Kidney (tissue), 14 donors: ENCODE data around the gene ST3GAL5. TPM values are rescaled to one million over a fixed set of nuclear protein-coding genes. Genes with fewer than 3 reads are reported as not detected.
"Not testable (repeated sequence)": the region's sequence is repeated elsewhere in the genome, so short reads cannot be mapped to it uniquely, and the experiment has no call there.

Experiments used
- DNase-seq, 5 donors: peaks; one replicate each; pipeline ENCODE4 v3.0.0-alpha.2; 2013 to 2020
- FAIRE-seq: peaks from 2 replicates; lab custom pipeline; 2012; peaks lifted over from hg19 to GRCh38; lab: Jason Lieb, UNC
- H3K27ac ChIP-seq, 2 donors: one replicate each; pipeline ENCODE4 v1.7.0; 2013; ENCODE audit warnings: low read depth in 2 of 2, low read length in 2 of 2, inconsistent platforms in 1 of 2
- H3K27me3 ChIP-seq: one replicate; pipeline ENCODE4 v1.7.1; 2013; ENCODE audit warnings: low read length, inconsistent platforms; ENCODE audit not compliant: control insufficient read depth, insufficient read depth
- H3K36me3 ChIP-seq, 3 donors: one replicate each; pipeline versions ENCODE4 v1.7.0 to v1.7.1; 2013; ENCODE audit warnings: low read length in 3 of 3, control low read depth in 1 of 3, inconsistent platforms in 1 of 3; ENCODE audit not compliant: insufficient read depth in 3 of 3, control insufficient read depth in 2 of 3
- H3K4me1 ChIP-seq, 3 donors: one replicate each; pipeline versions ENCODE4 v1.7.0 to v1.7.1; 2013; ENCODE audit warnings: low read length in 3 of 3, inconsistent platforms in 1 of 3, low read depth in 1 of 3; ENCODE audit not compliant: control insufficient read depth in 2 of 3, insufficient read depth in 2 of 3
- H3K4me3 ChIP-seq, 3 donors: one replicate each; pipeline versions ENCODE4 v1.7.0 to v1.8.1; 2013; ENCODE audit warnings: low read length in 3 of 3, control low read depth in 1 of 3, inconsistent platforms in 1 of 3
- H3K9ac ChIP-seq, 3 donors: one replicate each; pipeline versions ENCODE4 v1.7.0 to v1.7.1; 2013; ENCODE audit warnings: low read length in 3 of 3, control low read depth in 1 of 3, inconsistent platforms in 1 of 3
- H3K9me3 ChIP-seq, 3 donors: one replicate each; pipeline versions ENCODE4 v1.7.0 to v1.7.1; 2013; ENCODE audit warnings: low read length in 3 of 3, control low read depth in 1 of 3, inconsistent platforms in 1 of 3; ENCODE audit not compliant: control insufficient read depth in 2 of 3, insufficient read depth in 1 of 3
- intact Hi-C: fragments of 100-400 bp; cut with DNase I; formaldehyde crosslinking; loops from one replicate; pipeline ENCODE4 v1.11.1; 2022
- polyA plus RNA-seq: library from polyadenylated mRNA; stranded (reverse); fragments of 350-450 nt; fragmentation: Illumina TruSeq; extraction: RNeasy Lipid Tissue Mini Kit (QIAGEN cat#74804); gene quantifications from one replicate; pipeline ENCODE4 v1.2.3, GENCODE V29; 2014; ENCODE audit warnings: low read depth, low replicate concordance; ENCODE audit not compliant: insufficient read depth
- total RNA-seq: library from RNA; stranded (reverse); fragmentation: NEBNext Ultra II Directional; extraction: Animal tissue kit (Norgen Biotek cat#: 25700); gene quantifications from one replicate; pipeline ENCODE4 v1.2.1, GENCODE V29; 2021
- TF ChIP-seq, protein P1 (sequence below): IDR thresholded peaks from 3 replicates; pipeline ENCODE4 v1.5.1; 2012; ENCODE audit warnings: mild to moderate bottlenecking, moderate library complexity, borderline replicate concordance; ENCODE audit not compliant: insufficient read depth; ENCODE audit errors: extremely low read depth
- donor health status: control.
- donor health status: control.
- donor health status: control.
- donor health status: control.
- donor health status: control.
- donor health status: DM: yes; HTN: yes; CAD: no.
- donor health status: Normal renal cell carcinoma (clear cell type).

ST3GAL5 gene
- total and polyA plus RNA-seq, 2 donors from 2014 or later: 7.0 to 14.6 TPM

DNA sequence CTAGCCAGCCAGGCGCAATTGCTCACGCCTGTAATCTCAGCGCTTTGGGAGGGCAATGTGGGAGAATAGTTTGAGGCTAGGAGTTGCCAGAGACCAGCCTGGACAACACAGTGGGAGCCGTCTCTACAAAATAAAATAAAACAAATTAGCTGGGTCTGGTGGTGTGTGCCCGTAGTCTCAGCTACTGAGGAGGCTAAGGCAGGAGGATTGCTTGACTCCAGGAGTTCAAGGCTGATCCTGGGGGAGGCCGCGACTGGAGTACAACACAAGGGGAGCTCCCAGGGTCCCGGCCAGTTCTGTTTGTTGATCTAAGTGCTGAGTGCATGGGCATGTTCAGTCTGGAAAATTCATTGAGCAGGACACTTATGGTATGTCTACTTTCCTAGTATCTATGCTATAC, 2.6 kb downstream of the ST3GAL5 start:
- no peaks in the 10 kb centered on the region for H3K9me3 ChIP-seq
- no peak overlapping the region for H3K27ac ChIP-seq
- no peaks in the 10 kb centered on the region for H3K36me3 ChIP-seq
- TF ChIP-seq, protein P1, sequence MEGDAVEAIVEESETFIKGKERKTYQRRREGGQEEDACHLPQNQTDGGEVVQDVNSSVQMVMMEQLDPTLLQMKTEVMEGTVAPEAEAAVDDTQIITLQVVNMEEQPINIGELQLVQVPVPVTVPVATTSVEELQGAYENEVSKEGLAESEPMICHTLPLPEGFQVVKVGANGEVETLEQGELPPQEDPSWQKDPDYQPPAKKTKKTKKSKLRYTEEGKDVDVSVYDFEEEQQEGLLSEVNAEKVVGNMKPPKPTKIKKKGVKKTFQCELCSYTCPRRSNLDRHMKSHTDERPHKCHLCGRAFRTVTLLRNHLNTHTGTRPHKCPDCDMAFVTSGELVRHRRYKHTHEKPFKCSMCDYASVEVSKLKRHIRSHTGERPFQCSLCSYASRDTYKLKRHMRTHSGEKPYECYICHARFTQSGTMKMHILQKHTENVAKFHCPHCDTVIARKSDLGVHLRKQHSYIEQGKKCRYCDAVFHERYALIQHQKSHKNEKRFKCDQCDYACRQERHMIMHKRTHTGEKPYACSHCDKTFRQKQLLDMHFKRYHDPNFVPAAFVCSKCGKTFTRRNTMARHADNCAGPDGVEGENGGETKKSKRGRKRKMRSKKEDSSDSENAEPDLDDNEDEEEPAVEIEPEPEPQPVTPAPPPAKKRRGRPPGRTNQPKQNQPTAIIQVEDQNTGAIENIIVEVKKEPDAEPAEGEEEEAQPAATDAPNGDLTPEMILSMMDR: no peak
- H3K27me3 ChIP-seq: no peaks in the 10 kb centered on the region
- no peak overlapping the region for H3K9ac ChIP-seq
- intact Hi-C loops: no loop called here
- H3K4me3 ChIP-seq: no peak overlapping the region
- FAIRE-seq: no peak
- peak in 1 of 5 donors; percentile 63 for DNase-seq
- peaks cover 4 to 17% (median 8%) of the 10 kb centered on the region in 3 donors for H3K4me1 ChIP-seq

DNA sequence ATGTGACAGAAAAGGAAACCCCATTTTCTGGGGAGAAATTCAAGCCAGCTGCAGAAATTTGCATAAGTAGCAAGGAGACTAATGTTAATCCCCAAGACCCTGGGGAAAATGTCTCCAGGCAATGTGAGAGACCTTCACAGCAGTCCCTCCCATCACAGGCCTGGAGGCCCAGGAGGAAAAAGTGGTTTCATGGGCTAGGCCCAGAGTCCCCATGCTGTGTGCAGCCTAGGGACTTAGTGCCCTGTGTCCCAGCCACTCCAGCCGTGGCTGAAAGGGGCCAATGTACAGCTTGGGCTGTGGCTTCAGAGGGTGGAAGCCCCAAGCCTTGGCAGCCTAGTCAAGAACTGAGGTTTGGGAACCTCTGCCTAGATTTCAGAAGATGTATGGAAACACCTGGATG, 7.0 kb downstream of the ST3GAL5 start:
- H3K36me3 ChIP-seq, H3K9me3 ChIP-seq, FAIRE-seq, intact Hi-C loops, DNase-seq, H3K4me3 ChIP-seq, H3K27ac ChIP-seq, H3K9ac ChIP-seq, H3K27me3 ChIP-seq, H3K4me1 ChIP-seq: not testable (repeated sequence)

DNA sequence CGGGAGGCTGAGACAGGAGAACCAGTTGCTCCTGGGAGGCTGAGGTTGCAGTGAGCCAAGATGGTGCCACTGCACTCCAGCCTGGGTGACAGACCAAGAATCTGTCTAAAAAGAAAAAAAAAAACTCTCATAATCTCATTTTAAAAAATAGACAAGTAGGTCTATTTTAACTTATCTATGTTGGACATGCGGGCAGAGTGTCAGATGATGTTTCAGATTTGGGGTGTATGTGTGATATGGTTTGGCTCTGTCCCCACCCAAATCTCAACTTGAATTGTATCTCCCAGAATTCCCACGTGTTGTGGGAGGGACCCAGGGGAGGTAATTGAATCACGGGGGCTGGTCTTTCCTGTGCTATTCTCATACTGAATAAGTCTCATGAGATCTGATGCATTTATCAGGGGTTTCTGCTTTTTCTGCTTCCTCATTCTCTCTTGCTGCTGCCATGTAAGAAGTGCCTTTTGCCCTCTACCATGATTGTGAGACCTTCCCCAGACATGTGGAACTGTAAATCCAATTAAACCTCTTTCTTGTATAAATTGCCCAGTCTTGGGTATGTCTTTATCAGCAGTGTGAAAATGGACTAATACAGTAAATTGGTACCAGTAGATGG, 8.0 kb downstream of the ST3GAL5 start:
- FAIRE-seq, intact Hi-C loops, DNase-seq, H3K27ac ChIP-seq, H3K36me3 ChIP-seq, H3K4me1 ChIP-seq, H3K9me3 ChIP-seq, H3K4me3 ChIP-seq, H3K9ac ChIP-seq, H3K27me3 ChIP-seq: not testable (repeated sequence)

DNA sequence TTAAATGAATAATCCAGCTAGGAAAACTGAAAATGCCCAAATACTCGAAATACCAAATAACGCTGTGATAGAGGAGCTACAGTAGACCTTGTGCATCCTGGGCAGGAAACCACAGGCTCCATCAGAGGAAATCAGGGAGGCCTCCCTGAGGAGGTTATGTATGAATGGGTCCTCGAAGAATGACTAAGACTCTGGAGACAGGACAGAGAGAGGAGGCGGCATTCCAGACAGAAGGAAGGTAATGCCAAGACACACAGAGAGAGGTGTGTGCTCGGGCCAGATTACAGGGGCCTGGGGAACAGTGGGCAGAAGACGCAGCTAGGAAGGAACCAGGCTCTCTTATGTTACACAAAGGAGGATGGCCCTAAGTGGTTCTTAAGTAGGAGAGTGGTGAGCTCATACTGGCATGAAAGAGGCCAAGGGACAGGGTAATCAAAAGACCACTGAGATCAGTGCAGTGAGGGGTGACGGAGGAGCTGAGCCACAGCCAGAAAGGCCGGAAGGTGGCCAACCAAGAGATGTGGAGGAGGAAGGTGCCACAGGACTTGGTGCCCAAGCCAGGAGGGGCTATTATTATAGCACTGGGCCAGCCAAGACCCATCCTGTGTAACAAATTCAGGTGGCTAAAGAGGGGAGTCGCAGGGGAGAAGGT, 9.9 kb downstream of the ST3GAL5 start:
- Histone ChIP-seq H3K4me1 (no peaks in the 10 kb centered on the region), H3K4me3 (no peak overlapping the region), H3K36me3 (no peaks in the 10 kb centered on the region), H3K9ac (no peak overlapping the region), H3K27me3 (no peaks in the 10 kb centered on the region), H3K9me3 (no peaks in the 10 kb centered on the region), H3K27ac (no peak overlapping the region)
- TF ChIP-seq, protein P1: no peak
- DNase-seq (peak in 4 of 5 donors; percentile 56 to 71 (median 60)), FAIRE-seq (no peak)
- intact Hi-C loops: no loop called here
